Duodenal mucosa (tissue), 2 donors: ENCODE measurements around the gene LPIN3.

Experiments
- H3K27ac ChIP-seq: one replicate; pipeline ENCODE4 v1.7.0; 2013; ENCODE audit warnings: low read depth, low read length
- H3K27me3 ChIP-seq, 2 donors: one replicate each; pipeline ENCODE4 v1.7.0; 2013; ENCODE audit warnings: low read length in 2 of 2, control low read depth in 1 of 2; ENCODE audit not compliant: insufficient read depth in 2 of 2, control insufficient read depth in 1 of 2
- H3K36me3 ChIP-seq, 2 donors: one replicate each; pipeline ENCODE4 v1.7.0; 2013; ENCODE audit warnings: low read length in 2 of 2, control low read depth in 1 of 2; ENCODE audit not compliant: insufficient read depth in 2 of 2, control insufficient read depth in 1 of 2
- H3K4me1 ChIP-seq, 2 donors: one replicate each; pipeline ENCODE4 v1.7.0; 2013; ENCODE audit warnings: low read length in 2 of 2, control low read depth in 1 of 2; ENCODE audit not compliant: insufficient read depth in 2 of 2, control insufficient read depth in 1 of 2
- H3K4me3 ChIP-seq, 2 donors: one replicate each; pipeline ENCODE4 v1.7.0; 2013; ENCODE audit warnings: low read length in 2 of 2, low read depth in 1 of 2
- H3K9ac ChIP-seq, 2 donors: one replicate each; pipeline ENCODE4 v1.7.0; 2013; ENCODE audit warnings: low read length in 2 of 2, low read depth in 1 of 2
- H3K9me3 ChIP-seq, 2 donors: one replicate each; pipeline ENCODE4 v1.7.0; 2013; ENCODE audit warnings: low read length in 2 of 2, control low read depth in 1 of 2; ENCODE audit not compliant: control insufficient read depth in 1 of 2

Gene LPIN3

GRCh38 chr20:41392295-41392694 is 51.7 kb downstream of the LPIN3 start:
- Histone ChIP-seq H3K4me1 (peaks cover 3 to 10% of the 10 kb centered on the region in 2 donors), H3K36me3 (no peaks in the 10 kb centered on the region), H3K27me3 (no peaks in the 10 kb centered on the region), H3K9ac (no peak overlapping the region), H3K9me3 (no peaks in the 10 kb centered on the region), H3K4me3 (no peak overlapping the region), H3K27ac (no peak overlapping the region)

- H3K36me3 ChIP-seq, result no peaks in the 10 kb centered on the region
- no peak overlapping the region for H3K9ac ChIP-seq
- H3K27me3 ChIP-seq, result no peaks in the 10 kb centered on the region
- H3K4me3 ChIP-seq, result no peak overlapping the region
- no peak overlapping the region for H3K27ac ChIP-seq
- no peaks in the 10 kb centered on the region for H3K9me3 ChIP-seq
- peaks cover 6 to 10% of the 10 kb centered on the region in 2 donors for H3K4me1 ChIP-seq
These were observed 52.5 kb downstream of the LPIN3 start for GRCh38 chr20:41392871-41393704.

DNA sequence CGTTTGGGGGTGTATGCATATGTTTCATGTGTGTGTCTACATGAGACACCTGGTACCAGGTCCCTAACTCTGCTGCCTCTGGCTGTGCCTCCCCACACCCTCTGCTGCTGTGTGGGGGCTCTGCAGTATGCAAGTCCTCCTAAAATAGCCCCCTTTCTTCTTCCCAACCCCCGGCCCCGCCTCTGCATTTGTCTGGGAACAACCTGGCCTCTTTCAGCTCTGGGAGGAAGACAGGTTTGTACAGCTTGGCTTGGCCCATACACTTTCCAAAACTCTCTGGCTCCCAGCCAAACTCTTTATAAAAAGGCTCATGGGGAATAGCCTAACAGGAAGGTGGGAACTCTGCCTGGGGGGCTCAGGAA is 53.1 kb downstream of the LPIN3 start:
- no peaks in the 10 kb centered on the region for H3K36me3 ChIP-seq
- no peak overlapping the region for H3K4me3 ChIP-seq
- H3K9ac ChIP-seq, result no peak overlapping the region
- H3K9me3 ChIP-seq, result no peaks in the 10 kb centered on the region
- no peak overlapping the region for H3K27ac ChIP-seq
- no peaks in the 10 kb centered on the region for H3K27me3 ChIP-seq
- peaks cover 9 to 10% of the 10 kb centered on the region in 2 donors for H3K4me1 ChIP-seq

DNA sequence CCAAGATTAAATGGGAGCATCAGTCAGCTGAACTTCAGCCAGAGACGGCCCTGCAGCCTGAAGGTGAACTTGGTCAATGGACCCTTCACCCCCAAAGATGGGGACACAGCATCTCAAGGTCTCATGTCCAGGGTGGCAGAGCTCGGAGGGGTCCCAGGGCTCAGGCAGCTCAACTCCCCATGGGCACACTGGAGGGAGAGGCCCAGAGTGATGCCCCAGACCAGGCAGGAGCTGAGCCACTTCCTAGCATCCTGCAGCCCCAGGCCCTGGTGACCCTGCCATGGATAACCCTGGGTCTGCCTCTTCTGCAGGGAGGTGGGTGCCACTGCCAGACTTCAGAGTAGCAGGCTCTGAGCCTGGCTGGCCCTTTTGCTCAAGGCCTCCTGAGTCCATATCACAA is 53.5 kb downstream of the LPIN3 start:
- H3K9ac ChIP-seq, result no peak overlapping the region
- no peaks in the 10 kb centered on the region for H3K9me3 ChIP-seq
- H3K27me3 ChIP-seq, result no peaks in the 10 kb centered on the region
- peaks cover 9 to 10% of the 10 kb centered on the region in 2 donors for H3K4me1 ChIP-seq
- H3K36me3 ChIP-seq, result no peaks in the 10 kb centered on the region
- H3K4me3 ChIP-seq, result no peak overlapping the region
- no peak overlapping the region for H3K27ac ChIP-seq

DNA sequence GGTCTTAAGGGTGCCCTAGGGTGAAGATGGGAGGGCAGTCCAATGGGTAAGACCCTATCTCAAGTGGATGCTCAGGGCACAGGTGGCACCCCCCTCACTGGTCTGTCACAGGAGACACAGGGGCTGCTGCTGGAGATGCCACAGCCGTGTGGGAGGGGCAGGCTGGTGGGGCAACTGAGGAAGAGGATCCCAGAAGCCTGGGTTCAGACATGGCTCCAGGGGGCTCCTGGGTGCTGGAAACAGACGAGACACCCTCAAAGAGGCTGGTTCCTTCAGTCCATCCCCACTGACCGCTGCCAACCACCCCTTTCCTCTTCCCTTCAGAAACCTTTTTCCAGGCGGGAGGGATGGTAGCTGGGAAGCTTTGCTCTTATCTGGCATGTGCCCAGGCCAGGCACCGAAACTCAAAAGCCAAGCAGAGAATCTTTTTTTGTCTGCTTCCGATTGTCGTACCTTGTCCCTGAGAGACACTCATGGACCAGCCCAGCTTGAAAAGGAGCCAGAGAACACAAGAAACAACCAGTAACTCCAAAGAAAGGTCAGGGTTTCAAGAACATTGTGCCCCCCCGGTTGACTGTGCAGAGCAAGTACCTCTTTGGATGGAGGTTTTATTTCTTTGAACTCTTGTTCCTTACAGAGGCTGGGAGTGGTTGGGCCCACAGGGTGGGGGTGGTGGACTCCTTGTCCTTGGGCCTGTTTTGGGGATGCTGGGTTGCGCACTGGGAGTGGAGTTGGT is 54.5 kb downstream of the LPIN3 start:
- no peaks in the 10 kb centered on the region for H3K36me3 ChIP-seq
- no peak overlapping the region for H3K9ac ChIP-seq
- H3K4me1 ChIP-seq, result peaks cover 9 to 10% of the 10 kb centered on the region in 2 donors
- no peaks in the 10 kb centered on the region for H3K27me3 ChIP-seq
- H3K27ac ChIP-seq, result no peak overlapping the region
- H3K9me3 ChIP-seq, result no peaks in the 10 kb centered on the region
- no peak overlapping the region for H3K4me3 ChIP-seq

GRCh38 chr20:41395667-41396664 is 55.3 kb downstream of the LPIN3 start:
- Histone ChIP-seq H3K9me3 (no peaks in the 10 kb centered on the region), H3K4me1 (peaks cover 9 to 10% of the 10 kb centered on the region in 2 donors), H3K4me3 (no peak overlapping the region), H3K27ac (no peak overlapping the region), H3K36me3 (no peaks in the 10 kb centered on the region), H3K27me3 (no peaks in the 10 kb centered on the region), H3K9ac (no peak overlapping the region)

- H3K27me3 ChIP-seq, result no peaks in the 10 kb centered on the region
- H3K27ac ChIP-seq, result peak overlapping the region; percentile 10
- H3K4me3 ChIP-seq, result no peak overlapping the region
- peaks cover 6 to 7% of the 10 kb centered on the region in 2 donors for H3K4me1 ChIP-seq
- H3K9me3 ChIP-seq, result no peaks in the 10 kb centered on the region
- H3K9ac ChIP-seq, result no peak overlapping the region
- peaks cover 0 to 4% of the 10 kb centered on the region in 2 donors for H3K36me3 ChIP-seq
These were observed 57.8 kb downstream of the LPIN3 start for GRCh38 chr20:41398408-41398807.

DNA sequence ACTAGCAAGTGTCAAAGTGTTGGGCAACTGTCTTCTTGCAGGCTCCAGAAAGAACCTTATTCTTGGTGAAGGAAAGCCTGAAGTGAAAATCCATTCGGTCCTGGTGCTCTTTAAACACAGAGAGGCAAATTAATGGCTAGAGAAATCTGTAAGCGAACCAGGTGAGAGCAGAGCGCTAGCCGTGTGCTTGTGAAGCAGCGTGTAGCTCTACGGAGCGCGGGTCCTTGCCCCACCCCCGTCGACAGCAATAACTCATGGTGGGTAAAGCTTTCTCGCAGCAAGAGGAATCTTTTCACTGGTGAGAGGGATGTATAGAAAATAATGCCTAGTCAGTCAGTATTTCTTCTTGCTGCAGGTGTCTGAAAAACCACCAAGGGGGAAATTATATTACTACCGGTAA is 63.0 kb downstream of the LPIN3 start:
- Histone ChIP-seq H3K9ac (no peak overlapping the region), H3K9me3 (no peaks in the 10 kb centered on the region), H3K4me3 (no peak overlapping the region), H3K36me3 (peaks cover 31 to 54% of the 10 kb centered on the region in 2 donors), H3K27ac (no peak overlapping the region), H3K4me1 (peaks cover 0 to 3% of the 10 kb centered on the region in 2 donors), H3K27me3 (no peaks in the 10 kb centered on the region)

GRCh38 chr20:41405436-41405835 is 64.8 kb downstream of the LPIN3 start:
- Histone ChIP-seq H3K9ac (no peak overlapping the region), H3K36me3 (peaks cover 36 to 62% of the 10 kb centered on the region in 2 donors), H3K4me1 (peaks cover 0 to 5% of the 10 kb centered on the region in 2 donors), H3K9me3 (no peaks in the 10 kb centered on the region), H3K4me3 (no peak overlapping the region), H3K27me3 (no peaks in the 10 kb centered on the region), H3K27ac (no peak overlapping the region)
